IMR-90 (cell line): ENCODE data around the gene SNAP25. TPM values are rescaled to one million over a fixed set of nuclear protein-coding genes. Genes with fewer than 3 reads are reported as not detected.

Source experiments
- ATAC-seq: fragments of 200-7000 bp; cut with Tn5 transposase; 2 replicates; pipeline ENCODE4 v1.9.1; 2020; ENCODE audit warnings: low read depth, mild to moderate bottlenecking, moderate library complexity
- BruUV-seq: library from RNA; stranded (reverse); fragments of 400-500 nt; replicated peaks from 2 replicates; lab custom pipeline; 2021; lab: Mats Ljungman, UMichigan
- CTCF ChIA-PET: fragments of 300-600 bp; formaldehyde crosslinking; extraction: SDS; loops from one replicate; lab custom pipeline; 2021; ENCODE audit warnings: antibody characterized with exemption; lab: Yijun Ruan, JAX
- POLR2A ChIA-PET: fragments of 300-600 bp; sonication (Branson Sonifier 250); formaldehyde crosslinking; loops from one replicate; lab custom pipeline; 2022; ENCODE audit warnings: antibody characterized with exemption; ENCODE audit not compliant: unreplicated experiment; lab: Charles Lee
- DNase-seq: peaks from one replicate; pipeline ENCODE4 v3.0.0; 2013
- H2AFZ ChIP-seq: replicated peaks from 2 replicates; pipeline ENCODE3; 2013; ENCODE audit warnings: low read length, mild to moderate bottlenecking; ENCODE audit not compliant: poor library complexity
- H2AK5ac ChIP-seq: 2 replicates; pipeline ENCODE4 v1.6.1; 2013; ENCODE audit warnings: low read depth, low read length, inconsistent platforms
- H2AK9ac ChIP-seq: replicated peaks from 2 replicates; pipeline ENCODE3; 2013; ENCODE audit warnings: mild to moderate bottlenecking, low read depth, low read length, moderate library complexity; ENCODE audit not compliant: poor library complexity
- H2BK120ac ChIP-seq: 2 replicates; pipeline ENCODE4 v1.6.1; 2013; ENCODE audit warnings: low read depth, low read length, inconsistent platforms
- H2BK15ac ChIP-seq: 3 replicates; pipeline ENCODE4 v1.6.1; 2013; ENCODE audit warnings: low read depth, low read length, inconsistent platforms
- H2BK20ac ChIP-seq: 2 replicates; pipeline ENCODE4 v1.6.1; 2013; ENCODE audit warnings: low read depth, mild to moderate bottlenecking, inconsistent platforms, low read length, moderate library complexity
- H2BK5ac ChIP-seq: 2 replicates; pipeline ENCODE4 v1.6.1; 2013; ENCODE audit warnings: mild to moderate bottlenecking, low read depth, low read length, inconsistent platforms; ENCODE audit not compliant: poor library complexity, severe bottlenecking
- H3K14ac ChIP-seq: replicated peaks from 2 replicates; pipeline ENCODE4 v1.6.1; 2013; ENCODE audit warnings: low read depth, low read length, inconsistent platforms
- H3K18ac ChIP-seq: 2 replicates; pipeline ENCODE4 v1.6.1; 2013; ENCODE audit warnings: low read depth, low read length, control low read depth
- H3K23ac ChIP-seq: 2 replicates; pipeline ENCODE4 v1.6.1; 2013; ENCODE audit warnings: low read depth, low read length, inconsistent platforms
- H3K27ac ChIP-seq: 2 replicates; pipeline ENCODE4 v1.5.1; 2013; ENCODE audit warnings: mild to moderate bottlenecking, control low read depth, low read length; ENCODE audit not compliant: insufficient read depth
- H3K27me3 ChIP-seq: 2 replicates; pipeline ENCODE4 v1.6.1; 2013; ENCODE audit warnings: low read length; ENCODE audit not compliant: control insufficient read depth, insufficient read depth
- H3K36me3 ChIP-seq: 2 replicates; pipeline ENCODE4 v1.6.1; 2013; ENCODE audit warnings: low read length, mixed read lengths; ENCODE audit not compliant: control insufficient read depth, insufficient read depth
- H3K4ac ChIP-seq: 2 replicates; pipeline ENCODE4 v1.6.1; 2013; ENCODE audit warnings: low read depth, low read length, inconsistent platforms
- H3K4me1 ChIP-seq: 2 replicates; pipeline ENCODE4 v1.6.1; 2013; ENCODE audit warnings: low read length, mixed read lengths; ENCODE audit not compliant: control insufficient read depth, insufficient read depth
- H3K4me2 ChIP-seq: 2 replicates; pipeline ENCODE4 v1.6.1; 2013; ENCODE audit warnings: low read depth, mild to moderate bottlenecking, control low read depth, low read length, moderate library complexity
- H3K4me3 ChIP-seq: 2 replicates; pipeline ENCODE4 v1.5.1; 2013; ENCODE audit warnings: low read depth, mild to moderate bottlenecking, control low read depth, low read length, moderate library complexity; ENCODE audit not compliant: insufficient read depth
- H3K56ac ChIP-seq: 2 replicates; pipeline ENCODE4 v1.6.1; 2013; ENCODE audit warnings: low read length, inconsistent platforms; ENCODE audit not compliant: insufficient read depth; ENCODE audit errors: extremely low read depth
- H3K79me1 ChIP-seq, 2 experiments: 2 replicates each; pipeline ENCODE4 v1.6.1; 2013; ENCODE audit warnings: low read length in 2 of 2, inconsistent platforms in 1 of 2, low read depth in 1 of 2
- H3K9ac ChIP-seq: 2 replicates; pipeline ENCODE4 v1.6.1; 2013; ENCODE audit warnings: low read depth, low read length, control low read depth
- H3K9me1 ChIP-seq: 2 replicates; pipeline ENCODE4 v1.6.1; 2013; ENCODE audit warnings: low read length, inconsistent platforms; ENCODE audit not compliant: insufficient read depth
- H3K9me3 ChIP-seq: 2 replicates; pipeline ENCODE4 v1.6.1; 2013; ENCODE audit warnings: low read length; ENCODE audit not compliant: control insufficient read depth, insufficient read depth
- H4K20me1 ChIP-seq: 2 replicates; pipeline ENCODE4 v1.6.1; 2013; ENCODE audit warnings: low read length, inconsistent platforms; ENCODE audit not compliant: insufficient read depth
- H4K5ac ChIP-seq: 2 replicates; pipeline ENCODE4 v1.6.1; 2013; ENCODE audit warnings: mild to moderate bottlenecking, low read depth, low read length, control low read depth
- H4K8ac ChIP-seq, 2 experiments: 2 replicates each; pipeline ENCODE4 v1.6.1; 2013; ENCODE audit warnings: low read depth in 2 of 2, low read length in 2 of 2, control low read depth in 1 of 2, inconsistent platforms in 1 of 2
- H4K91ac ChIP-seq: 2 replicates; pipeline ENCODE4 v1.6.1; 2013; ENCODE audit warnings: low read depth, low read length, inconsistent platforms; ENCODE audit not compliant: insufficient read depth
- CHD1 ChIP-seq: IDR thresholded peaks from 2 replicates; pipeline ENCODE4 v1.6.1; 2012; ENCODE audit warnings: low read depth, low read length, improper control_type of control experiment
- MAZ ChIP-seq: IDR thresholded peaks from 2 replicates; pipeline ENCODE4 v1.6.1; 2012; ENCODE audit warnings: low read depth, mild to moderate bottlenecking, low read length, improper control_type of control experiment, moderate library complexity, borderline replicate concordance
- MXI1 ChIP-seq: IDR thresholded peaks from 2 replicates; pipeline ENCODE4 v1.6.1; 2012; ENCODE audit warnings: low read depth, mild to moderate bottlenecking, low read length, moderate library complexity, borderline replicate concordance
- NFE2L2 ChIP-seq: fragments of 150-350 bp; IDR thresholded peaks from 2 replicates; pipeline ENCODE4 v1.6.1; 2016; ENCODE audit warnings: low read depth, mild to moderate bottlenecking, low read length
- POLR2A ChIP-seq: IDR thresholded peaks from 2 replicates; pipeline ENCODE4 v1.6.1; 2012; ENCODE audit warnings: mild to moderate bottlenecking, low read depth, low read length
- RAD21 ChIP-seq: IDR thresholded peaks from 2 replicates; pipeline ENCODE4 v1.6.1; 2012; ENCODE audit warnings: low read length, improper control_type of control experiment
- RFX5 ChIP-seq: IDR thresholded peaks from 2 replicates; pipeline ENCODE4 v1.8.0; 2012; ENCODE audit warnings: low read depth, mild to moderate bottlenecking, low read length, moderate library complexity
- SMC3 ChIP-seq: fragments of 150-350 bp; IDR thresholded peaks from 2 replicates; pipeline ENCODE4 v1.6.1; 2016; ENCODE audit warnings: low read depth, mild to moderate bottlenecking, antibody characterized with exemption, low read length, moderate library complexity
- WGBS, 2 experiments: methylation state at CpG; one replicate each; pipeline versions ENCODE4 v1.1.5 to v1.1.7; 2013; ENCODE audit warnings: missing lambda C conversion rate in 2 of 2; ENCODE audit not compliant: insufficient read length in 1 of 2; ENCODE audit errors: extremely low coverage in 2 of 2; 5-methylcytosine and 5-hydroxymethylcytosine counted together
- dilution Hi-C: fragments of 300-500 bp; cut with HindIII; formaldehyde crosslinking; loops from one replicate; pipeline ENCODE4 v1.14.3; 2018; ENCODE audit warnings: low sequenced_read_pairs; ENCODE audit not compliant: unreplicated experiment
- in situ Hi-C: fragments of 300-500 bp; cut with MboI; formaldehyde crosslinking; loops from 3 replicates; pipeline ENCODE4 v1.14.3; 2019; ENCODE audit warnings: low sequenced_read_pairs, inconsistent platforms, mixed read lengths
- intact Hi-C: fragments of 100-400 bp; cut with micrococcal nuclease; formaldehyde crosslinking; loops from 2 replicates; pipeline ENCODE4 v1.10.0; 2022
- polyA plus RNA-seq, 3 experiments: library from polyadenylated mRNA; depleted of rRNA; stranded (reverse); fragments of >200 nt; gene quantifications; 2 replicates each; pipeline ENCODE4 v1.2.3, GENCODE V29; 2012; ENCODE audit warnings: low replicate concordance in 1 of 3
- total RNA-seq: library from RNA; depleted of rRNA; stranded (reverse); fragments of >200 nt; gene quantifications from 2 replicates; pipeline ENCODE4 v1.2.3, GENCODE V29; 2012
- TF ChIP-seq, protein P1 (sequence below): fragments of 150-350 bp; IDR thresholded peaks from 2 replicates; pipeline ENCODE4 v1.6.1; 2016; ENCODE audit warnings: low read depth, mild to moderate bottlenecking, low read length, moderate library complexity, borderline replicate concordance
- TF ChIP-seq, protein P2 (sequence below): conservative IDR thresholded peaks from 2 replicates; pipeline ENCODE4 v1.5.1; 2012; ENCODE audit warnings: mild to moderate bottlenecking, low read depth, low read length, improper control_type of control experiment

The SNAP25 gene
- total and polyA plus RNA-seq, 2 of the 4 experiments (the other 2 are of a cell fraction) = 1.1 to 2.8 TPM

DNA sequence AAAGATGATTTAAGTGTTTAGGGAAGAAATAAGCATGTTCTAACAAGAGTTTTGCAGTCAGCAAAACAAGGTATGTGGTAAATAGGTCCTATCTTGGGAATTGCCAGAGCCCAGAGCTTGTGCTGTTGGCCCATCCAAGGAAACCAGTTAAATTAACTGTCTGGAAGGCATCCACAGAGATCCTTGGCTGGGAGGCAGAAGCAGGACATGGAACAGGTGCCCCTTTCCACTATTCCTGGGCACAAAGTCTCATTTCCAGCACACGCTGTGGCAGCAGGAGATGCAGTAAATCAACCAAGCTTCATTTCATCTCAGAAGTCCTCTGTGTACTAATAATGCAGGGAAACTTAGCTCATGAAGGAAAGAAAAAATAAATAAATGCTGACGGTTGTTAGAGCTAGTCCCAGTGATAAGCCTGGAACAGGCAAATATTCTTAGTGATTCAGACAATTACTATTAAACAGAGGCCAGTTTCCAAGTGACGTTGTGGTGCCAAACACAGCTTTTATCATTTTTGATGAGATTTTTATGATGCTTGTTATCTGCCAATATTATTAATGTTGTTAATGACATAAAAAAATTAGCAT, 39.8 kb upstream of the SNAP25 start:
- Histone ChIP-seq H3K23ac (no peak overlapping the region), H3K9ac (no peak overlapping the region)

More for the DNA sequence above, 39.8 kb upstream of the SNAP25 start:
- H2BK120ac ChIP-seq = 0 out of 2 replicates have a peak overlapping the region, but pooled peaks have one; percentile 46
- DNase-seq (peak; percentile 55), ATAC-seq (peak; percentile 93)
- H2BK15ac ChIP-seq = no peak overlapping the region
- H4K8ac ChIP-seq = peak overlapping the region in 1 of 2 experiments; percentile 26; a peak in 1 of 4 replicates
- peak overlapping the region; percentile 30; the same call in 1 of the 2 replicates for H4K5ac ChIP-seq
- H3K4me3 ChIP-seq = no peak overlapping the region
- WGBS, 2 experiments = no CpG with 5 or more reads among the region's 3 CpGs
- no peak overlapping the region for H2AK9ac ChIP-seq
- in situ Hi-C loops = no loop called here
- H3K27me3 ChIP-seq = no peaks in the 10 kb centered on the region
- dilution Hi-C loops = no loop called here
- no peak overlapping the region; the same call in 1 of the 2 replicates for H3K56ac ChIP-seq
- BruUV-seq = no TSS peak
- CTCF ChIA-PET = interaction anchor here (0.9 to 2.1 kb wide), 6 partner anchors 11 to 32 kb away, joined by 3 to 9 read pairs (median 3); no protein-coding TSS in a partner anchor
- H3K14ac ChIP-seq = no peak overlapping the region
- peak overlapping the region; percentile 69 for H3K4me2 ChIP-seq
- no peak overlapping the region for H2AK5ac ChIP-seq
- intact Hi-C loops = no loop called here
- H4K20me1 ChIP-seq = peaks cover 3% of the 10 kb centered on the region; the same call in 1 of the 2 replicates
- peaks cover 3% of the 10 kb centered on the region for H3K4me1 ChIP-seq
- H3K18ac ChIP-seq = peak overlapping the region; percentile 58
- no peaks in the 10 kb centered on the region for H3K79me1 ChIP-seq
- no peak for TF ChIP-seq RFX5
- TF ChIP-seq, protein P1, sequence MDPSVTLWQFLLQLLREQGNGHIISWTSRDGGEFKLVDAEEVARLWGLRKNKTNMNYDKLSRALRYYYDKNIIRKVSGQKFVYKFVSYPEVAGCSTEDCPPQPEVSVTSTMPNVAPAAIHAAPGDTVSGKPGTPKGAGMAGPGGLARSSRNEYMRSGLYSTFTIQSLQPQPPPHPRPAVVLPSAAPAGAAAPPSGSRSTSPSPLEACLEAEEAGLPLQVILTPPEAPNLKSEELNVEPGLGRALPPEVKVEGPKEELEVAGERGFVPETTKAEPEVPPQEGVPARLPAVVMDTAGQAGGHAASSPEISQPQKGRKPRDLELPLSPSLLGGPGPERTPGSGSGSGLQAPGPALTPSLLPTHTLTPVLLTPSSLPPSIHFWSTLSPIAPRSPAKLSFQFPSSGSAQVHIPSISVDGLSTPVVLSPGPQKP = no peak
- TF ChIP-seq CHD1 = no peak
- TF ChIP-seq, protein P2, sequence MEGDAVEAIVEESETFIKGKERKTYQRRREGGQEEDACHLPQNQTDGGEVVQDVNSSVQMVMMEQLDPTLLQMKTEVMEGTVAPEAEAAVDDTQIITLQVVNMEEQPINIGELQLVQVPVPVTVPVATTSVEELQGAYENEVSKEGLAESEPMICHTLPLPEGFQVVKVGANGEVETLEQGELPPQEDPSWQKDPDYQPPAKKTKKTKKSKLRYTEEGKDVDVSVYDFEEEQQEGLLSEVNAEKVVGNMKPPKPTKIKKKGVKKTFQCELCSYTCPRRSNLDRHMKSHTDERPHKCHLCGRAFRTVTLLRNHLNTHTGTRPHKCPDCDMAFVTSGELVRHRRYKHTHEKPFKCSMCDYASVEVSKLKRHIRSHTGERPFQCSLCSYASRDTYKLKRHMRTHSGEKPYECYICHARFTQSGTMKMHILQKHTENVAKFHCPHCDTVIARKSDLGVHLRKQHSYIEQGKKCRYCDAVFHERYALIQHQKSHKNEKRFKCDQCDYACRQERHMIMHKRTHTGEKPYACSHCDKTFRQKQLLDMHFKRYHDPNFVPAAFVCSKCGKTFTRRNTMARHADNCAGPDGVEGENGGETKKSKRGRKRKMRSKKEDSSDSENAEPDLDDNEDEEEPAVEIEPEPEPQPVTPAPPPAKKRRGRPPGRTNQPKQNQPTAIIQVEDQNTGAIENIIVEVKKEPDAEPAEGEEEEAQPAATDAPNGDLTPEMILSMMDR = no peak
- no peak for TF ChIP-seq NFE2L2
- TF ChIP-seq POLR2A = no peak
- no peak for TF ChIP-seq RAD21
- TF ChIP-seq SMC3 = no peak
- TF ChIP-seq MXI1 = no peak
- TF ChIP-seq MAZ = no peak
- no peaks in the 10 kb centered on the region for H3K9me3 ChIP-seq
- H2BK20ac ChIP-seq = peak overlapping the region; percentile 69; the same call in 1 of the 2 replicates
- no peaks in the 10 kb centered on the region for H3K36me3 ChIP-seq
- no peak overlapping the region for H2AFZ ChIP-seq
- H3K27ac ChIP-seq = peak overlapping the region; percentile 85
- peak overlapping the region; percentile 56 for H3K4ac ChIP-seq
- peak overlapping the region; percentile 44; the same call in 1 of the 2 replicates for H4K91ac ChIP-seq
- peak overlapping the region; percentile 44 for H2BK5ac ChIP-seq
- POLR2A ChIA-PET = no interaction called here
- H3K9me1 ChIP-seq = peaks cover 5% of the 10 kb centered on the region; the same call in 1 of the 2 replicates
